ENCODE data around the gene KPNA6.

- TF ChIP-seq SP1 (IDR thresholded peaks at IDR 0.05) (no peak), ELF4 (IDR thresholded peaks at IDR 0.05) (no peak), ZNF384 (IDR thresholded peaks at IDR 0.05) (no peak), NFRKB (IDR thresholded peaks at IDR 0.05) (no peak), FOXK2 (IDR thresholded peaks at IDR 0.05) (no peak), ARNT (IDR thresholded peaks at IDR 0.05) (no peak), BHLHE40 (IDR thresholded peaks at IDR 0.05; ENCODE audit: borderline replicate concordance) (no peak), HDGF (IDR thresholded peaks at IDR 0.05; ENCODE audit: borderline replicate concordance) (no peak), TARDBP (IDR thresholded peaks at IDR 0.05) (no peak), SUZ12 (IDR thresholded peaks at IDR 0.05) (no peak), FOXA1 (IDR thresholded peaks at IDR 0.05) (no peak), L3MBTL2 (conservative IDR thresholded peaks at IDR 0.05) (no peak), FOXM1 (IDR thresholded peaks at IDR 0.05; ENCODE audit: borderline replicate concordance) (no peak), CTBP1 (IDR thresholded peaks at IDR 0.05; ENCODE audit: borderline replicate concordance) (no peak)
Measured at GRCh38 chr1:32104127-32104526, 3.7 kb upstream of the KPNA6 start.
